SH-SY5Y (cell line): ENCODE data around the gene HS6ST3.

ENCODE experiments used
- GATA2 ChIP-seq: IDR thresholded peaks from 2 replicates; pipeline ENCODE4 v1.6.1; 2011; ENCODE audit warnings: mild to moderate bottlenecking, low read depth, low read length
- GATA3 ChIP-seq: IDR thresholded peaks from 2 replicates; pipeline ENCODE4 v1.6.1; 2011; ENCODE audit warnings: low read depth, mild to moderate bottlenecking, low read length, moderate library complexity

- TF ChIP-seq GATA3: no peak
- TF ChIP-seq GATA2: no peak
These were observed 703.5 kb downstream of the HS6ST3 start for GRCh38 chr13:96793404-96793755.
